Liver (tissue), 9 donors: Measurements from ENCODE around the gene WIPF2. TPM values are rescaled to one million over a fixed set of nuclear protein-coding genes. Genes with fewer than 3 reads are reported as not detected.

ENCODE experiments used
- DNase-seq: peaks from one replicate; pipeline ENCODE4 v3.0.0-alpha.2; 2017; ENCODE audit warnings: low spot score
- H3K27ac ChIP-seq, 2 donors: one replicate each; pipeline ENCODE4 v1.7.0; 2013; ENCODE audit warnings: inconsistent platforms in 2 of 2, low read length in 2 of 2, control low read depth in 1 of 2, low read depth in 1 of 2, mild to moderate bottlenecking in 1 of 2
- H3K27me3 ChIP-seq, 4 donors: one replicate each; pipeline versions ENCODE4 v1.6.1 to v1.7.0; 2013; ENCODE audit warnings: low read length in 3 of 4, inconsistent platforms in 1 of 4, mild to moderate bottlenecking in 1 of 4, moderate library complexity in 1 of 4; ENCODE audit not compliant: control insufficient read depth in 4 of 4, insufficient read depth in 4 of 4
- H3K36me3 ChIP-seq, 4 donors: one replicate each; pipeline versions ENCODE4 v1.6.1 to v1.7.0; 2013; ENCODE audit warnings: low read length in 3 of 4, mild to moderate bottlenecking in 3 of 4, low read depth in 1 of 4, moderate library complexity in 1 of 4; ENCODE audit not compliant: control insufficient read depth in 4 of 4, insufficient read depth in 3 of 4
- H3K4me1 ChIP-seq, 4 donors: one replicate each; pipeline versions ENCODE4 v1.6.1 to v1.7.0; 2013; ENCODE audit warnings: low read length in 3 of 4, mild to moderate bottlenecking in 3 of 4, moderate library complexity in 1 of 4; ENCODE audit not compliant: control insufficient read depth in 4 of 4, insufficient read depth in 4 of 4
- H3K4me3 ChIP-seq, 3 donors: one replicate each; pipeline versions ENCODE4 v1.6.1 to v1.7.0; 2013; ENCODE audit warnings: low read length in 3 of 3, control low read depth in 1 of 3, low read depth in 1 of 3, mild to moderate bottlenecking in 1 of 3
- H3K9ac ChIP-seq, 2 donors: one replicate each; pipeline ENCODE4 v1.7.0; 2013; ENCODE audit warnings: low read length in 2 of 2, mild to moderate bottlenecking in 2 of 2, moderate library complexity in 2 of 2, control low read depth in 1 of 2, low read depth in 1 of 2
- H3K9me3 ChIP-seq, 4 donors: one replicate each; pipeline versions ENCODE4 v1.6.1 to v1.7.0; 2013; ENCODE audit warnings: low read length in 3 of 4; ENCODE audit not compliant: control insufficient read depth in 4 of 4
- ATF3 ChIP-seq: IDR thresholded peaks from 2 replicates; pipeline ENCODE4 v1.6.1; 2016; ENCODE audit warnings: antibody characterized with exemption
- CTCF ChIP-seq: fragments of 150-350 bp; IDR thresholded peaks from 2 replicates; pipeline ENCODE4 v1.5.1; 2017; ENCODE audit warnings: improper control_type of control experiment, low read depth, low read length; ENCODE audit not compliant: missing input control
- FOXA1 ChIP-seq: IDR thresholded peaks from 2 replicates; pipeline ENCODE4 v1.6.1; 2016; ENCODE audit warnings: antibody characterized with exemption
- FOXA2 ChIP-seq: IDR thresholded peaks from 2 replicates; pipeline ENCODE4 v1.6.1; 2016; ENCODE audit warnings: antibody characterized with exemption
- GABPA ChIP-seq, 2 donors: IDR thresholded peaks in 1 of 2; conservative IDR thresholded peaks in 1 of 2; 2 replicates each; pipeline ENCODE4 v1.6.1; 2016; ENCODE audit warnings: antibody characterized with exemption in 2 of 2, mild to moderate bottlenecking in 1 of 2, moderate library complexity in 1 of 2
- HNF4A ChIP-seq, 2 donors: conservative IDR thresholded peaks; 2 replicates each; pipeline ENCODE4 v1.6.1; 2016; ENCODE audit warnings: antibody characterized with exemption in 2 of 2, mild to moderate bottlenecking in 2 of 2
- HNF4G ChIP-seq: IDR thresholded peaks from 2 replicates; pipeline ENCODE4 v1.6.1; 2016; ENCODE audit warnings: antibody characterized with exemption
- JUND ChIP-seq, 2 donors: IDR thresholded peaks; 2 replicates each; pipeline ENCODE4 v1.6.1; 2016; ENCODE audit warnings: antibody characterized with exemption in 2 of 2
- MAX ChIP-seq: IDR thresholded peaks from 2 replicates; pipeline ENCODE4 v1.6.1; 2016; ENCODE audit warnings: antibody characterized with exemption
- NR2F2 ChIP-seq: IDR thresholded peaks from 2 replicates; pipeline ENCODE4 v1.6.1; 2016; ENCODE audit warnings: antibody characterized with exemption
- RAD21 ChIP-seq, 2 donors: IDR thresholded peaks; 2 replicates each; pipeline ENCODE4 v1.6.1; 2016; ENCODE audit warnings: antibody characterized with exemption in 2 of 2, mild to moderate bottlenecking in 2 of 2
- REST ChIP-seq: IDR thresholded peaks from 2 replicates; pipeline ENCODE4 v1.6.1; 2016; ENCODE audit warnings: antibody characterized with exemption, mild to moderate bottlenecking
- RXRA ChIP-seq, 2 donors: IDR thresholded peaks; 2 replicates each; pipeline ENCODE4 v1.6.1; 2017 to 2018; ENCODE audit warnings: antibody characterized with exemption in 2 of 2, mild to moderate bottlenecking in 1 of 2
- SP1 ChIP-seq: IDR thresholded peaks from 2 replicates; pipeline ENCODE4 v1.6.1; 2018; ENCODE audit warnings: antibody characterized with exemption, mild to moderate bottlenecking
- TAF1 ChIP-seq: conservative IDR thresholded peaks from 2 replicates; pipeline ENCODE4 v1.6.1; 2016; ENCODE audit warnings: antibody characterized with exemption, mild to moderate bottlenecking
- ZBTB33 ChIP-seq: IDR thresholded peaks from 2 replicates; pipeline ENCODE4 v1.6.1; 2016; ENCODE audit warnings: antibody characterized with exemption
- WGBS: extraction: QIAGEN DNeasy Blood & Tissue Kit; methylation state at CpG from one replicate; pipeline ENCODE4 v1.1.7; 2013; 5-methylcytosine and 5-hydroxymethylcytosine counted together
- polyA plus RNA-seq, 2 donors: library from polyadenylated mRNA; stranded (reverse) in 1 of 2; unstranded in 1 of 2; fragments of 200-250 nt in 1 of 2; fragments of >200 nt in 1 of 2; fragmentation: Nextera tagmentation in 1 of 2; extraction: Ambion mirVana in 1 of 2; gene quantifications; one replicate each; pipeline versions ENCODE4 v1.2.1 to v1.2.3, GENCODE V29; 2013 to 2015
- total RNA-seq, 2 donors: library from RNA; depleted of rRNA; stranded (reverse); fragments of >200 nt; gene quantifications; one replicate each; pipeline ENCODE4 v1.2.3, GENCODE V29; 2014
- donor health status: healthy.
- donor health status: healthy.
- donor health status: healthy.
- donor health status: healthy.
- donor health status: healthy.

The WIPF2 gene
- total and polyA plus RNA-seq, 4 donors, result 4.4 to 5.6 (median 5.2) TPM

- DNase-seq, result no peak
- Histone ChIP-seq H3K4me1 (peaks cover 33 to 58% (median 55%) of the 10 kb centered on the region in 4 donors), H3K9me3 (no peaks in the 10 kb centered on the region), H3K27ac (peak within 1 kb of the TSS; percentile 36 to 56), H3K27me3 (no peaks in the 10 kb centered on the region), H3K4me3 (peak within 1 kb of the TSS; percentile 4 to 36 (median 5)), H3K9ac (peak within 1 kb of the TSS in 1 of 2 donors; percentile 47), H3K36me3 (no peaks in the 10 kb centered on the region)
- TF ChIP-seq NR2F2 (no peak), RAD21 (IDR thresholded peaks at IDR 0.05) (peak in 1 of 2 donors; percentile 21)
- WGBS, result 30% methylated on average over 20 of the region's 20 CpGs
These were observed 90.2 kb downstream of the WIPF2 start, which contains the start of gene RARA for GRCh38 chr17:40309031-40309948. Gene RARA (plus strand): TSS chr17:40309180. CDS start chr17:40331219, 22,039 bp downstream.

- no peaks in the 10 kb centered on the region for H3K36me3 ChIP-seq
- H3K9ac ChIP-seq, result no peak overlapping the region
- no peaks in the 10 kb centered on the region for H3K9me3 ChIP-seq
- TF ChIP-seq NR2F2, result no peak
- TF ChIP-seq CTCF, result no peak
- TF ChIP-seq GABPA (IDR thresholded peaks at IDR 0.05 in 1 of 2, conservative IDR thresholded peaks at IDR 0.05 in 1 of 2), result no peak
- no peak for TF ChIP-seq JUND (IDR thresholded peaks at IDR 0.05)
- no peak for TF ChIP-seq REST
- no peak for TF ChIP-seq HNF4A (conservative IDR thresholded peaks at IDR 0.05)
- no peak for TF ChIP-seq SP1
- TF ChIP-seq HNF4G, result no peak
- no peak for TF ChIP-seq FOXA1
- no peak for TF ChIP-seq TAF1
- no peak for TF ChIP-seq FOXA2
- no peak for TF ChIP-seq RXRA (IDR thresholded peaks at IDR 0.05)
- TF ChIP-seq RAD21 (IDR thresholded peaks at IDR 0.05), result no peak
- no peak for TF ChIP-seq MAX
- no peak for TF ChIP-seq ATF3
- no peak for TF ChIP-seq ZBTB33
- no peaks in the 10 kb centered on the region for H3K27me3 ChIP-seq
- H3K4me1 ChIP-seq, result peaks cover 34 to 62% (median 57%) of the 10 kb centered on the region in 4 donors
- DNase-seq, result no peak
- no peak overlapping the region for H3K4me3 ChIP-seq
- no peak overlapping the region for H3K27ac ChIP-seq
- WGBS, result 93% methylated on average over 2 of the region's 2 CpGs
These were observed 90.9 kb downstream of the WIPF2 start for GRCh38 chr17:40309949-40310510.
